ENCODE data around the gene TLR1.
"Not testable (repeated sequence)": the region's sequence is repeated elsewhere in the genome, so short reads cannot be mapped to it uniquely, and the experiment has no call there.

TLR1 gene

GRCh38 chr4:38770281-38770680, 34.3 kb downstream of the TLR1 start:
- DNase-seq, result not testable (repeated sequence)

GRCh38 chr4:38769857-38770256, 34.7 kb downstream of the TLR1 start:
- no peak for DNase-seq

GRCh38 chr4:38769441-38769840, 35.1 kb downstream of the TLR1 start:
- DNase-seq, result no peak

GRCh38 chr4:38768968-38769394, 35.6 kb downstream of the TLR1 start:
- DNase-seq, result no peak

GRCh38 chr4:38766940-38767339, 37.7 kb downstream of the TLR1 start:
- not testable (repeated sequence) for DNase-seq

- DNase-seq, result no peak
Observed at GRCh38 chr4:38765382-38765781, 39.2 kb downstream of the TLR1 start.

- no peak for DNase-seq
Observed at GRCh38 chr4:38764277-38764676, 40.3 kb downstream of the TLR1 start.

GRCh38 chr4:38762560-38762959, 42.0 kb downstream of the TLR1 start:
- DNase-seq, result no peak

- DNase-seq, result no peak
Observed at GRCh38 chr4:38759790-38760122, 44.8 kb downstream of the TLR1 start.

- peak; percentile 67 for DNase-seq
Observed at GRCh38 chr4:38759113-38759789, 45.3 kb downstream of the TLR1 start.

- DNase-seq, result no peak
Observed at GRCh38 chr4:38757945-38758600, 46.5 kb downstream of the TLR1 start.

- DNase-seq, result no peak
Observed at GRCh38 chr4:38752941-38753806, 51.4 kb downstream of the TLR1 start.

GRCh38 chr4:38752372-38752940, 52.1 kb downstream of the TLR1 start:
- no peak for DNase-seq

- no peak for DNase-seq
Observed at GRCh38 chr4:38751341-38752010, 53.1 kb downstream of the TLR1 start.

GRCh38 chr4:38749336-38749735, 55.3 kb downstream of the TLR1 start:
- no peak for DNase-seq

GRCh38 chr4:38747629-38748028, 57.0 kb downstream of the TLR1 start:
- DNase-seq, result no peak

Data from KG1 (cell line).